T-helper 1 cell treated with Interleukin-12 subunit alpha and Interleukin-12 subunit beta and Interleukin-4 antibody, amounts not matched to agents 30 ng/mL and 1 ng/mL, for 36 hours (primary cell): ENCODE measurements around the gene HLCS. TPM values are rescaled to one million over a fixed set of nuclear protein-coding genes. Genes with fewer than 3 reads are reported as not detected.

Source experiments
- intact Hi-C: fragments of 100-400 bp; cut with micrococcal nuclease; formaldehyde crosslinking; loops from one replicate; pipeline ENCODE4 v1.15.1; 2024
- total RNA-seq: library from RNA; stranded (reverse); gene quantifications from 2 replicates; pipeline ENCODE4 v1.2.3, GENCODE V29; 2022

The HLCS gene
- total RNA-seq, 1 donor from 2014 or later = 16.2 TPM

- intact Hi-C loops = no loop called here
Observed at GRCh38 chr21:36728371-36729111, 237.9 kb downstream of the HLCS start.

GRCh38 chr21:36727866-36728265, 238.6 kb downstream of the HLCS start:
- intact Hi-C loops = no loop called here

- intact Hi-C loops = no loop called here
Observed at GRCh38 chr21:36725793-36726386, 240.6 kb downstream of the HLCS start.

- intact Hi-C loops = no loop called here
Observed at GRCh38 chr21:36724660-36725059, 241.8 kb downstream of the HLCS start.

- intact Hi-C loops = no loop called here
Observed at GRCh38 chr21:36723371-36723881, 243.0 kb downstream of the HLCS start.

- intact Hi-C loops = no loop called here
Observed at GRCh38 chr21:36722370-36723368, 243.8 kb downstream of the HLCS start.

GRCh38 chr21:36721817-36722216, 244.7 kb downstream of the HLCS start:
- intact Hi-C loops = no loop called here

- intact Hi-C loops = loop anchor here (10.0 kb wide), 1 partner anchor 205 kb away; no protein-coding TSS in a partner anchor
Observed at GRCh38 chr21:36719614-36720013, 246.9 kb downstream of the HLCS start.

GRCh38 chr21:36718951-36719501, 247.4 kb downstream of the HLCS start:
- intact Hi-C loops = loop anchor here (10.0 kb wide), 1 partner anchor 206 kb away; no protein-coding TSS in a partner anchor

GRCh38 chr21:36717976-36718375, 248.5 kb downstream of the HLCS start:
- intact Hi-C loops = loop anchor here (10.0 kb wide), 1 partner anchor 207 kb away; no protein-coding TSS in a partner anchor

- intact Hi-C loops = loop anchor here (10.0 kb wide), 1 partner anchor 208 kb away; no protein-coding TSS in a partner anchor
Observed at GRCh38 chr21:36716836-36717235, 249.6 kb downstream of the HLCS start.

- intact Hi-C loops = loop anchor here (10.0 kb wide), 1 partner anchor 208 kb away; no protein-coding TSS in a partner anchor
Observed at GRCh38 chr21:36716387-36716786, 250.1 kb downstream of the HLCS start.

- intact Hi-C loops = loop anchor here (10.0 kb wide), 1 partner anchor 211 kb away; no protein-coding TSS in a partner anchor
Observed at GRCh38 chr21:36713746-36714145, 252.7 kb downstream of the HLCS start.

GRCh38 chr21:36710729-36711048, 255.8 kb downstream of the HLCS start:
- intact Hi-C loops = loop anchor here (2.0 to 10.0 kb wide), 2 partner anchors 20 to 214 kb away; no protein-coding TSS in a partner anchor

GRCh38 chr21:36709868-36710728, 256.4 kb downstream of the HLCS start:
- intact Hi-C loops = loop anchor here (2.0 to 10.0 kb wide), 2 partner anchors 19 to 215 kb away; no protein-coding TSS in a partner anchor

- intact Hi-C loops = no loop called here
Observed at GRCh38 chr21:36709030-36709867, 257.2 kb downstream of the HLCS start.

- intact Hi-C loops = no loop called here
Observed at GRCh38 chr21:36708286-36709029, 258.0 kb downstream of the HLCS start.

GRCh38 chr21:36707763-36708285, 258.6 kb downstream of the HLCS start:
- intact Hi-C loops = no loop called here
